HG03378 (cell line): ENCODE results near the gene AMER1.

ENCODE experiments used
- ATAC-seq: cut with Tn5 transposase; IDR thresholded peaks from one replicate; pipeline ENCODE4 v1.9.1; 2021; ENCODE audit warnings: mild to moderate bottlenecking, moderate library complexity; ENCODE audit not compliant: unreplicated experiment

Gene AMER1

GRCh38 chrX:64186974-64187761, 18.3 kb downstream of the AMER1 start:
- ATAC-seq: no peak

DNA sequence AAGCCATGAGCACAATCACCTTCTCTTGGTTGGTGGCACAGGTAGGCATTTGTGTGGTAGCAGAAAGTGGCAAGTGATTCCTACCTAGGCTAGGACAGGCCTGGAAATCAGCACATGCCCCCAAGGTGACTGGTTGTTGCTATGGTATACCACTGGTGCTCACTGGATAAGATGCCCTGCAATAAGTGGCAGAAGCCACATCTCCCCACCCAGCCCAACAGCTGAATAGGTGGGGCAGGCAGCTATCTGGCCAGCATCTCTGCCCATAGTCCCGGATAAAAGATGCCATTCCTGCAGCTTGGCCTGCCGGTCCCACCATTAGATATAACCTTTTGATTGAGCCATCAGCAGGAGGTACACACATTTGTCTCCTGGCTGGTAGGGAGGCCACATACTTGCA, 21.1 kb downstream of the AMER1 start:
- ATAC-seq: no peak

DNA sequence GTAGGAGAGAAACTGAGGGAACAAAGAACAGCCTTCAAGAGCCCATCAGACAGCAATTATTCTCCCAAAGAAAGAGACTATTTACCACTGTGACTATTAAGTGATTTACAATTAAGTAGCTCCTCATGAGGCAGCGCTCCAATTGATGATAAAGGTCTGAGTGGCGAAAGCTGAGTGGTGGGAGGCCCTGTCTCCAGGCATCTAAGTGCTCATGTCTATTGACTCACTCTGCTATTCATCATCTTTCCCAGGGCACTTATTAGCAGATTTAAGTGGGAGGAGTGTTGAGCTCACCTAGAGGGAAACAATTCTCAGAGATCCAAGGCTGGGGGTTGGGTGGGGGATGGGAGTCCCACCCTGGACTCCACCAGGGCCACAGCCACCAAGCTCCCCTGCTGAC, 23.3 kb downstream of the AMER1 start:
- no peak for ATAC-seq

DNA sequence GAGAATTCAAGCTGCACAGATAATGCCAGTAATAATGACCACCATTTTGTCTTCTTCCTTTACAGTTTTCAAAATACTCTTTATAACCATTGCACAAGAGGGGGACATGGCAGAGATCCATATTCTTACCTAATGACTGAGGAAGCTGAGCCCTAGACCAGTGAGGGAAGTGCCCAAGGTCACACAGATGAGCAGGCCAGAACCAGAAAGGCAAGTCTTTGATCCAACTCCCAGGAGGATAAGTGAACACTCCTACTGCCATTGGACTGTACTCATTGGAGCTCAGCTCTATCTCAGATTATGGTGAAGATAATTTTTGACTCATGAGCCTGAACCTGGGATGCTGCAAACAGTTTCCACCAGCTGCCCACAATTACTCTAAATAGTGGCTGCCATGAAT, 28.6 kb downstream of the AMER1 start:
- ATAC-seq: no peak

- ATAC-seq: no peak
Measured at GRCh38 chrX:64169988-64170387, 35.5 kb downstream of the AMER1 start.

DNA sequence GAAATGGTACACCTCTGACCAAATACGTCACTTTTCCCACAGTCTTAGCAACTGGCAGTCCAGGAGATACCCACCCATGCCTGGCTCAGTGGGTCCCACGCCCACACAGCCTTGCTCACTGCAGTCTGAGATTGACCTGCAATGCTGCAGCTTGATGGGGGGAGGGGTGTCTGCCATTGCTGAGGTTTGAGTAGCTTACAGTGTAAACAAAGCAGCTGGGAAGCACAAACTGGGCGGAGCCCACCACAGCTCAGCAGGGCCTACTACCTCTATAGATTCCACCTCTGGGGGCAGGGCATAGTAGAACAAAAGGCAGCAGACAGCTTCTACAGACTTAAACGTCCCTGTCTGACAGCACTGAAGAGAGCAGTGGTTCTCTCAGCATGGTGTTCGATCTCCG, 52.7 kb downstream of the AMER1 start:
- no peak for ATAC-seq

- ATAC-seq: no peak
Measured at GRCh38 chrX:64151911-64152310, 53.6 kb downstream of the AMER1 start.

DNA sequence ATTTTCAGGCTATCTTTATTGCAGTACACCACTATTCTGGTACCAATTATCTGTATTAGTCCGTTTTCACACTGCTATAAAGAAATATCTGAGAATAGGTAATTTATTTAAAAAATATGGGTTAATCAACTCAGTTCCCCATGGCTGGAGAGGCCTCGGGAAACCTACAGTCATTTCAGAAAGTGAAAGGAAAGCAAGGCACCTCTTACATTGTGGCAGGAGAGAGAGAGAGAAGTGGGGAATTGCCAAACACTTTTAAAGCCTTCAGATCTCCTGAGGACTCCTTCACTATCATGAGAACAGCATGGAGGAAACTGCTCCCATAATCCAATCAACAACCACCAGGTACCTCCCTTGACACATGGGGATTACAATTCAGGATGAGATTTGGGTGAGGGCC, 54.7 kb downstream of the AMER1 start:
- no peak for ATAC-seq
